HG02840 (cell line): ENCODE measurements around the gene SLC25A38.
A peak's percentile ranks its signal among the peaks of the same experiment; 100 is the strongest.
"Not testable (repeated sequence)": the region's sequence is repeated elsewhere in the genome, so short reads cannot be mapped to it uniquely, and the experiment has no call there.

Source experiments
- ATAC-seq: cut with Tn5 transposase; IDR thresholded peaks from one replicate; pipeline ENCODE4 v1.9.1; 2021; ENCODE audit warnings: mild to moderate bottlenecking, moderate library complexity, moderate number of reproducible peaks; ENCODE audit not compliant: unreplicated experiment, low FRiP score

Gene SLC25A38

GRCh38 chr3:39383045-39383880 lies at the start of gene SLC25A38:
Gene SLC25A38 (plus strand): TSS chr3:39383370. CDS start chr3:39383725, 355 bp downstream.
- ATAC-seq = peak; percentile 67

GRCh38 chr3:39333607-39334006 lies 49.6 kb upstream of the SLC25A38 start:
- ATAC-seq = no peak

- ATAC-seq = no peak
These were observed 49.0 kb upstream of the SLC25A38 start for GRCh38 chr3:39334205-39334604.

- ATAC-seq = no peak
These were observed 45.0 kb upstream of the SLC25A38 start for GRCh38 chr3:39338201-39338600.

GRCh38 chr3:39339086-39339485 lies 44.1 kb upstream of the SLC25A38 start:
- no peak for ATAC-seq

- no peak for ATAC-seq
These were observed 40.0 kb upstream of the SLC25A38 start for GRCh38 chr3:39343076-39343717.

GRCh38 chr3:39343760-39344159 lies 39.4 kb upstream of the SLC25A38 start:
- ATAC-seq = no peak

- no peak for ATAC-seq
These were observed 38.3 kb upstream of the SLC25A38 start for GRCh38 chr3:39344746-39345344.

- peak; percentile 64 for ATAC-seq
These were observed 36.2 kb upstream of the SLC25A38 start for GRCh38 chr3:39346785-39347585.

- ATAC-seq = no peak
These were observed 35.6 kb upstream of the SLC25A38 start for GRCh38 chr3:39347586-39347876.

- no peak for ATAC-seq
These were observed 34.1 kb upstream of the SLC25A38 start for GRCh38 chr3:39349080-39349479.

GRCh38 chr3:39350714-39351113 lies 32.5 kb upstream of the SLC25A38 start:
- ATAC-seq = no peak

- ATAC-seq = not testable (repeated sequence)
These were observed 32.0 kb upstream of the SLC25A38 start for GRCh38 chr3:39351134-39351533.

- ATAC-seq = not testable (repeated sequence)
These were observed 29.8 kb upstream of the SLC25A38 start for GRCh38 chr3:39353168-39353927.

GRCh38 chr3:39358333-39358732 lies 24.8 kb upstream of the SLC25A38 start:
- no peak for ATAC-seq

- ATAC-seq = no peak
These were observed 21.8 kb upstream of the SLC25A38 start for GRCh38 chr3:39361252-39361927.

- ATAC-seq = no peak
These were observed 21.0 kb upstream of the SLC25A38 start for GRCh38 chr3:39362192-39362591.

GRCh38 chr3:39362812-39363211 lies 20.4 kb upstream of the SLC25A38 start:
- ATAC-seq = no peak

- not testable (repeated sequence) for ATAC-seq
These were observed 12.7 kb upstream of the SLC25A38 start for GRCh38 chr3:39370450-39370849.

GRCh38 chr3:39372833-39373232 lies 10.3 kb upstream of the SLC25A38 start:
- no peak for ATAC-seq
